ENCODE data around the gene DHRS7B.

Gene DHRS7B

GRCh38 chr17:21146362-21147015 lies 19.7 kb downstream of the DHRS7B start:
- H3K9ac ChIP-seq (ENCODE audit: low read depth in 1 of 2, low read length in 2 of 2), result no peak overlapping the region
- H3K4me3 ChIP-seq (ENCODE audit: low read length in 2 of 2), result no peak overlapping the region
- no peaks in the 10 kb centered on the region for H3K27me3 ChIP-seq (ENCODE audit: control insufficient read depth in 2 of 2, insufficient read depth in 2 of 2, low read length in 2 of 2)
- no peaks in the 10 kb centered on the region for H3K36me3 ChIP-seq (ENCODE audit: control insufficient read depth in 2 of 2, insufficient read depth in 2 of 2, low read length in 2 of 2)
- H3K4me1 ChIP-seq (ENCODE audit: control insufficient read depth in 2 of 2, insufficient read depth in 2 of 2, low read length in 2 of 2), result no peaks in the 10 kb centered on the region
- H3K9me3 ChIP-seq (ENCODE audit: control insufficient read depth in 2 of 2, low read length in 2 of 2), result peaks cover 0 to under 1% of the 10 kb centered on the region in 2 donors
- H3K27ac ChIP-seq (ENCODE audit: low read depth in 2 of 2, low read length in 2 of 2), result no peak overlapping the region

- H3K4me1 ChIP-seq (ENCODE audit: control insufficient read depth in 2 of 2, insufficient read depth in 2 of 2, low read length in 2 of 2), result no peaks in the 10 kb centered on the region
- no peaks in the 10 kb centered on the region for H3K27me3 ChIP-seq (ENCODE audit: control insufficient read depth in 2 of 2, insufficient read depth in 2 of 2, low read length in 2 of 2)
- H3K9me3 ChIP-seq (ENCODE audit: control insufficient read depth in 2 of 2, low read length in 2 of 2), result peaks cover 0 to 4% of the 10 kb centered on the region in 2 donors
- no peak overlapping the region for H3K4me3 ChIP-seq (ENCODE audit: low read length in 2 of 2)
- no peak overlapping the region for H3K9ac ChIP-seq (ENCODE audit: low read depth in 1 of 2, low read length in 2 of 2)
- H3K27ac ChIP-seq (ENCODE audit: low read depth in 2 of 2, low read length in 2 of 2), result no peak overlapping the region
- H3K36me3 ChIP-seq (ENCODE audit: control insufficient read depth in 2 of 2, insufficient read depth in 2 of 2, low read length in 2 of 2), result no peaks in the 10 kb centered on the region
These were observed 22.9 kb downstream of the DHRS7B start for GRCh38 chr17:21149621-21150020.

- Histone ChIP-seq H3K9ac (ENCODE audit: low read depth in 1 of 2, low read length in 2 of 2) (no peak overlapping the region), H3K27me3 (ENCODE audit: control insufficient read depth in 2 of 2, insufficient read depth in 2 of 2, low read length in 2 of 2) (no peaks in the 10 kb centered on the region), H3K4me3 (ENCODE audit: low read length in 2 of 2) (no peak overlapping the region), H3K9me3 (ENCODE audit: control insufficient read depth in 2 of 2, low read length in 2 of 2) (peaks cover 0 to 4% of the 10 kb centered on the region in 2 donors), H3K4me1 (ENCODE audit: control insufficient read depth in 2 of 2, insufficient read depth in 2 of 2, low read length in 2 of 2) (no peaks in the 10 kb centered on the region), H3K36me3 (ENCODE audit: control insufficient read depth in 2 of 2, insufficient read depth in 2 of 2, low read length in 2 of 2) (no peaks in the 10 kb centered on the region), H3K27ac (ENCODE audit: low read depth in 2 of 2, low read length in 2 of 2) (no peak overlapping the region)
These were observed 26.0 kb downstream of the DHRS7B start for GRCh38 chr17:21152731-21153130.

GRCh38 chr17:21157586-21158370 lies 31.0 kb downstream of the DHRS7B start:
- Histone ChIP-seq H3K4me3 (ENCODE audit: low read length in 2 of 2) (no peak overlapping the region), H3K27me3 (ENCODE audit: control insufficient read depth in 2 of 2, insufficient read depth in 2 of 2, low read length in 2 of 2) (no peaks in the 10 kb centered on the region), H3K27ac (ENCODE audit: low read depth in 2 of 2, low read length in 2 of 2) (no peak overlapping the region), H3K36me3 (ENCODE audit: control insufficient read depth in 2 of 2, insufficient read depth in 2 of 2, low read length in 2 of 2) (no peaks in the 10 kb centered on the region), H3K9me3 (ENCODE audit: control insufficient read depth in 2 of 2, low read length in 2 of 2) (no peaks in the 10 kb centered on the region), H3K4me1 (ENCODE audit: control insufficient read depth in 2 of 2, insufficient read depth in 2 of 2, low read length in 2 of 2) (no peaks in the 10 kb centered on the region), H3K9ac (ENCODE audit: low read depth in 1 of 2, low read length in 2 of 2) (no peak overlapping the region)

- Histone ChIP-seq H3K4me1 (ENCODE audit: control insufficient read depth in 2 of 2, insufficient read depth in 2 of 2, low read length in 2 of 2) (no peaks in the 10 kb centered on the region), H3K9ac (ENCODE audit: low read depth in 1 of 2, low read length in 2 of 2) (no peak overlapping the region), H3K27me3 (ENCODE audit: control insufficient read depth in 2 of 2, insufficient read depth in 2 of 2, low read length in 2 of 2) (no peaks in the 10 kb centered on the region), H3K27ac (ENCODE audit: low read depth in 2 of 2, low read length in 2 of 2) (no peak overlapping the region), H3K4me3 (ENCODE audit: low read length in 2 of 2) (no peak overlapping the region), H3K36me3 (ENCODE audit: control insufficient read depth in 2 of 2, insufficient read depth in 2 of 2, low read length in 2 of 2) (no peaks in the 10 kb centered on the region), H3K9me3 (ENCODE audit: control insufficient read depth in 2 of 2, low read length in 2 of 2) (no peaks in the 10 kb centered on the region)
These were observed 33.6 kb downstream of the DHRS7B start for GRCh38 chr17:21160401-21160800.

- Histone ChIP-seq H3K4me3 (ENCODE audit: low read length in 2 of 2) (no peak overlapping the region), H3K36me3 (ENCODE audit: control insufficient read depth in 2 of 2, insufficient read depth in 2 of 2, low read length in 2 of 2) (peaks cover 0 to 2% of the 10 kb centered on the region in 2 donors), H3K9me3 (ENCODE audit: control insufficient read depth in 2 of 2, low read length in 2 of 2) (no peaks in the 10 kb centered on the region), H3K9ac (ENCODE audit: low read depth in 1 of 2, low read length in 2 of 2) (no peak overlapping the region), H3K27me3 (ENCODE audit: control insufficient read depth in 2 of 2, insufficient read depth in 2 of 2, low read length in 2 of 2) (no peaks in the 10 kb centered on the region), H3K4me1 (ENCODE audit: control insufficient read depth in 2 of 2, insufficient read depth in 2 of 2, low read length in 2 of 2) (peaks cover 2 to 4% of the 10 kb centered on the region in 2 donors), H3K27ac (ENCODE audit: low read depth in 2 of 2, low read length in 2 of 2) (peak overlapping the region; percentile 32 to 60)
These were observed 35.0 kb downstream of the DHRS7B start for GRCh38 chr17:21161498-21162393.

- Histone ChIP-seq H3K36me3 (ENCODE audit: control insufficient read depth in 2 of 2, insufficient read depth in 2 of 2, low read length in 2 of 2) (peaks cover 0 to 2% of the 10 kb centered on the region in 2 donors), H3K9me3 (ENCODE audit: control insufficient read depth in 2 of 2, low read length in 2 of 2) (no peaks in the 10 kb centered on the region), H3K4me1 (ENCODE audit: control insufficient read depth in 2 of 2, insufficient read depth in 2 of 2, low read length in 2 of 2) (peaks cover 2 to 4% of the 10 kb centered on the region in 2 donors), H3K27ac (ENCODE audit: low read depth in 2 of 2, low read length in 2 of 2) (peak overlapping the region; percentile 32 to 60), H3K4me3 (ENCODE audit: low read length in 2 of 2) (no peak overlapping the region), H3K27me3 (ENCODE audit: control insufficient read depth in 2 of 2, insufficient read depth in 2 of 2, low read length in 2 of 2) (no peaks in the 10 kb centered on the region), H3K9ac (ENCODE audit: low read depth in 1 of 2, low read length in 2 of 2) (no peak overlapping the region)
These were observed 35.6 kb downstream of the DHRS7B start for GRCh38 chr17:21162394-21162775.

GRCh38 chr17:21163101-21163500 lies 36.3 kb downstream of the DHRS7B start:
- no peaks in the 10 kb centered on the region for H3K27me3 ChIP-seq (ENCODE audit: control insufficient read depth in 2 of 2, insufficient read depth in 2 of 2, low read length in 2 of 2)
- H3K27ac ChIP-seq (ENCODE audit: low read depth in 2 of 2, low read length in 2 of 2), result no peak overlapping the region
- no peak overlapping the region for H3K4me3 ChIP-seq (ENCODE audit: low read length in 2 of 2)
- peaks cover 2 to 4% of the 10 kb centered on the region in 2 donors for H3K4me1 ChIP-seq (ENCODE audit: control insufficient read depth in 2 of 2, insufficient read depth in 2 of 2, low read length in 2 of 2)
- peaks cover 0 to 2% of the 10 kb centered on the region in 2 donors for H3K36me3 ChIP-seq (ENCODE audit: control insufficient read depth in 2 of 2, insufficient read depth in 2 of 2, low read length in 2 of 2)
- no peak overlapping the region for H3K9ac ChIP-seq (ENCODE audit: low read depth in 1 of 2, low read length in 2 of 2)
- no peaks in the 10 kb centered on the region for H3K9me3 ChIP-seq (ENCODE audit: control insufficient read depth in 2 of 2, low read length in 2 of 2)

GRCh38 chr17:21164216-21164615 lies 37.5 kb downstream of the DHRS7B start:
- Histone ChIP-seq H3K36me3 (ENCODE audit: control insufficient read depth in 2 of 2, insufficient read depth in 2 of 2, low read length in 2 of 2) (peaks cover 0 to 2% of the 10 kb centered on the region in 2 donors), H3K4me1 (ENCODE audit: control insufficient read depth in 2 of 2, insufficient read depth in 2 of 2, low read length in 2 of 2) (peaks cover 2 to 4% of the 10 kb centered on the region in 2 donors), H3K4me3 (ENCODE audit: low read length in 2 of 2) (no peak overlapping the region), H3K9ac (ENCODE audit: low read depth in 1 of 2, low read length in 2 of 2) (no peak overlapping the region), H3K9me3 (ENCODE audit: control insufficient read depth in 2 of 2, low read length in 2 of 2) (no peaks in the 10 kb centered on the region), H3K27me3 (ENCODE audit: control insufficient read depth in 2 of 2, insufficient read depth in 2 of 2, low read length in 2 of 2) (no peaks in the 10 kb centered on the region), H3K27ac (ENCODE audit: low read depth in 2 of 2, low read length in 2 of 2) (no peak overlapping the region)

- Histone ChIP-seq H3K4me3 (ENCODE audit: low read length in 2 of 2) (no peak overlapping the region), H3K36me3 (ENCODE audit: control insufficient read depth in 2 of 2, insufficient read depth in 2 of 2, low read length in 2 of 2) (peaks cover 0 to 2% of the 10 kb centered on the region in 2 donors), H3K9me3 (ENCODE audit: control insufficient read depth in 2 of 2, low read length in 2 of 2) (no peaks in the 10 kb centered on the region), H3K27me3 (ENCODE audit: control insufficient read depth in 2 of 2, insufficient read depth in 2 of 2, low read length in 2 of 2) (no peaks in the 10 kb centered on the region), H3K9ac (ENCODE audit: low read depth in 1 of 2, low read length in 2 of 2) (no peak overlapping the region), H3K27ac (ENCODE audit: low read depth in 2 of 2, low read length in 2 of 2) (no peak overlapping the region), H3K4me1 (ENCODE audit: control insufficient read depth in 2 of 2, insufficient read depth in 2 of 2, low read length in 2 of 2) (peaks cover 2 to 4% of the 10 kb centered on the region in 2 donors)
These were observed 37.9 kb downstream of the DHRS7B start for GRCh38 chr17:21164620-21165019.

All from mucosa of rectum (tissue), 2 donors.